Cortex of kidney (tissue), 1 donor: ENCODE results near the gene MELTF.

ENCODE experiments used
- DNase-seq: peaks from one replicate; lab custom pipeline; 2025; lab: John Stamatoyannopoulos, UW

Gene MELTF

GRCh38 chr3:197027151-197027895 lies 2.3 kb downstream of the MELTF start:
- DNase-seq = no peak

- DNase-seq = no peak
These were observed 3.1 kb downstream of the MELTF start for GRCh38 chr3:197026481-197026866.

GRCh38 chr3:197025736-197026480 lies 3.7 kb downstream of the MELTF start:
- no peak for DNase-seq

- no peak for DNase-seq
These were observed 4.5 kb downstream of the MELTF start for GRCh38 chr3:197024881-197025735.

- no peak for DNase-seq
These were observed 5.5 kb downstream of the MELTF start for GRCh38 chr3:197023998-197024651.

GRCh38 chr3:197023241-197023997 lies 6.2 kb downstream of the MELTF start:
- DNase-seq = no peak

GRCh38 chr3:197022405-197023231 lies 7.0 kb downstream of the MELTF start:
- DNase-seq = no peak

- no peak for DNase-seq
These were observed 7.8 kb downstream of the MELTF start for GRCh38 chr3:197021729-197022404.

GRCh38 chr3:197021231-197021630 lies 8.4 kb downstream of the MELTF start:
- DNase-seq = no peak

GRCh38 chr3:197019535-197019934 lies 10.1 kb downstream of the MELTF start:
- DNase-seq = no peak

- no peak for DNase-seq
These were observed 10.6 kb downstream of the MELTF start for GRCh38 chr3:197019021-197019420.

GRCh38 chr3:197017003-197017402 lies 12.6 kb downstream of the MELTF start:
- DNase-seq = no peak

- no peak for DNase-seq
These were observed 13.6 kb downstream of the MELTF start for GRCh38 chr3:197015790-197016736.

- no peak for DNase-seq
These were observed 14.6 kb downstream of the MELTF start for GRCh38 chr3:197014942-197015575.

GRCh38 chr3:197014024-197014423 lies 15.6 kb downstream of the MELTF start:
- DNase-seq = no peak

GRCh38 chr3:197012540-197012883 lies 17.1 kb downstream of the MELTF start:
- no peak for DNase-seq

GRCh38 chr3:197011780-197012539 lies 17.7 kb downstream of the MELTF start:
- DNase-seq = no peak
